Endothelial cell of umbilical vein (primary cell): ENCODE data around the gene MID1IP1. TPM values are rescaled to one million over a fixed set of nuclear protein-coding genes. Genes with fewer than 3 reads are reported as not detected.

ENCODE experiments used
- BruUV-seq: library from RNA; stranded (reverse); fragments of 400-500 nt; replicated peaks from 2 replicates; lab custom pipeline; 2021; lab: Mats Ljungman, UMichigan
- CTCF ChIA-PET: fragments of 300-600, 350-600 bp; sonication (Branson Sonifier 250); formaldehyde crosslinking; loops from one replicate; lab custom pipeline; 2021; ENCODE audit warnings: antibody characterized with exemption, inconsistent platforms; lab: Charles Lee
- POLR2A ChIA-PET: fragments of 300-600, 350-600 bp; sonication (Branson Sonifier 250); formaldehyde crosslinking; loops from one replicate; lab custom pipeline; 2021; ENCODE audit warnings: antibody characterized with exemption, inconsistent platforms; lab: Charles Lee
- DNase-seq: peaks from one replicate; pipeline ENCODE4 v3.0.0-alpha.2; 2011; ENCODE audit warnings: low read depth, low spot score
- FAIRE-seq: peaks from 2 replicates; lab custom pipeline; 2011; peaks lifted over from hg19 to GRCh38; lab: Jason Lieb, UNC
- H2AFZ ChIP-seq: 2 replicates; pipeline ENCODE4 v1.6.0; 2012; ENCODE audit warnings: low read depth, low read length, control low read depth, inconsistent platforms
- H3K27ac ChIP-seq: 2 replicates; pipeline ENCODE4 v1.5.1; 2011; ENCODE audit warnings: low read depth, mild to moderate bottlenecking, control low read depth, low read length, moderate library complexity; ENCODE audit not compliant: insufficient read depth
- H3K27me3 ChIP-seq, 2 experiments: 2 replicates each; pipeline versions ENCODE4 v1.6.0 to v1.6.1; 2011; ENCODE audit warnings: low read length in 2 of 2, mixed read lengths in 1 of 2; ENCODE audit not compliant: control insufficient read depth in 2 of 2, insufficient read depth in 2 of 2
- H3K36me3 ChIP-seq, 2 experiments: 2 replicates in 1 of 2; 3 replicates in 1 of 2; pipeline ENCODE4 v1.5.1; 2011; ENCODE audit warnings: low read length in 2 of 2, mild to moderate bottlenecking in 1 of 2, moderate library complexity in 1 of 2; ENCODE audit not compliant: control insufficient read depth in 2 of 2, insufficient read depth in 2 of 2; ENCODE audit errors: extremely low read depth in 1 of 2
- H3K4me1 ChIP-seq: 3 replicates; pipeline ENCODE4 v1.5.1; 2011; ENCODE audit warnings: mild to moderate bottlenecking, low read length; ENCODE audit not compliant: control insufficient read depth, insufficient read depth; ENCODE audit errors: extremely low read depth
- H3K4me2 ChIP-seq: 2 replicates; pipeline ENCODE4 v1.6.1; 2011; ENCODE audit warnings: low read length, control low read depth, mixed read lengths; ENCODE audit not compliant: insufficient read depth
- H3K4me3 ChIP-seq, 3 experiments: fragments of 200-600 bp in 1 of 3; sonication (generic), shearing (Covaris generic) in 1 of 3; replicated peaks in 1 of 3; 2 replicates each; pipeline ENCODE4 v1.5.1; 2011 to 2016; ENCODE audit warnings: control low read depth in 3 of 3, low read length in 3 of 3, mild to moderate bottlenecking in 2 of 3, inconsistent platforms in 1 of 3, low read depth in 1 of 3, moderate library complexity in 1 of 3; ENCODE audit not compliant: insufficient read depth in 1 of 3
- H3K79me2 ChIP-seq: 2 replicates; pipeline ENCODE4 v1.6.0; 2012; ENCODE audit warnings: low read length, inconsistent platforms; ENCODE audit not compliant: control insufficient read depth, insufficient read depth
- H3K9ac ChIP-seq: replicated peaks from 2 replicates; pipeline ENCODE3; 2011; ENCODE audit warnings: low read length, control low read depth; ENCODE audit not compliant: insufficient read depth; ENCODE audit errors: extremely low read depth
- H3K9me1 ChIP-seq: replicated peaks from 3 replicates; pipeline ENCODE4 v1.6.0; 2011; ENCODE audit warnings: mild to moderate bottlenecking, low read length; ENCODE audit not compliant: control insufficient read depth, insufficient read depth; ENCODE audit errors: extremely low read depth
- H3K9me3 ChIP-seq: replicated peaks from 2 replicates; pipeline ENCODE4 v1.5.1; 2012; ENCODE audit warnings: low read length, inconsistent platforms; ENCODE audit not compliant: control insufficient read depth, insufficient read depth
- H4K20me1 ChIP-seq: replicated peaks from 2 replicates; pipeline ENCODE3; 2011; ENCODE audit warnings: mild to moderate bottlenecking, low read length; ENCODE audit not compliant: control insufficient read depth, insufficient read depth; ENCODE audit errors: extremely low read depth
- CTCF ChIP-seq, 2 donors: IDR thresholded peaks; 1 replicate in 1 of 2; 2 replicates in 1 of 2; pipeline ENCODE4 v1.5.1; 2011; ENCODE audit warnings: low read length in 2 of 2, mild to moderate bottlenecking in 2 of 2, moderate library complexity in 2 of 2, control low read depth in 1 of 2, inconsistent platforms in 1 of 2, low read depth in 1 of 2; ENCODE audit not compliant: insufficient read depth in 1 of 2; ENCODE audit errors: extremely low read depth in 1 of 2
- EZH2 ChIP-seq: IDR thresholded peaks from 2 replicates; pipeline ENCODE4 v1.6.1; 2012; ENCODE audit warnings: borderline replicate concordance, low read depth, mild to moderate bottlenecking, moderate library complexity, low read length, inconsistent platforms; ENCODE audit not compliant: severe bottlenecking
- FOS ChIP-seq: IDR thresholded peaks from 2 replicates; pipeline ENCODE4 v1.6.1; 2011; ENCODE audit warnings: mild to moderate bottlenecking, low read length, moderate library complexity, borderline replicate concordance; ENCODE audit not compliant: insufficient read depth
- GATA2 ChIP-seq: IDR thresholded peaks from 2 replicates; pipeline ENCODE4 v1.7.0; 2011; ENCODE audit warnings: low read depth, mild to moderate bottlenecking, moderate library complexity, mixed read lengths, low read length; ENCODE audit not compliant: insufficient read length, insufficient read depth
- JUN ChIP-seq: IDR thresholded peaks from 2 replicates; pipeline ENCODE4 v1.6.1; 2011; ENCODE audit warnings: borderline replicate concordance, low read depth; ENCODE audit not compliant: insufficient read length, insufficient read depth
- MAX ChIP-seq: IDR thresholded peaks from 2 replicates; pipeline ENCODE4 v1.6.1; 2011; ENCODE audit not compliant: insufficient read depth, insufficient read length
- MYC ChIP-seq: IDR thresholded peaks from one replicate; pipeline ENCODE4 v1.6.1; 2011; ENCODE audit warnings: mild to moderate bottlenecking, low read depth, low read length
- POLR2A ChIP-seq: IDR thresholded peaks from 2 replicates; pipeline ENCODE4 v1.6.1; 2012; ENCODE audit warnings: low read depth, mild to moderate bottlenecking, control low read depth, low read length
- POLR2AphosphoS5 ChIP-seq: IDR thresholded peaks from 2 replicates; pipeline ENCODE4 v1.6.1; 2012; ENCODE audit warnings: low read depth, mild to moderate bottlenecking, control low read depth, low read length, moderate library complexity; ENCODE audit not compliant: insufficient read depth
- dilution Hi-C: fragments of 300-500 bp; cut with MboI; formaldehyde crosslinking; loops from one replicate; pipeline ENCODE4 v1.15.0; 2019; ENCODE audit warnings: low sequenced_read_pairs; ENCODE audit not compliant: extremely low pct_ligation_motif_present
- intact Hi-C: fragments of 100-400 bp; cut with micrococcal nuclease; formaldehyde crosslinking; loops from one replicate; pipeline ENCODE4 v1.10.0; 2022
- polyA plus RNA-seq, 4 experiments: library from polyadenylated mRNA; depleted of rRNA in 3 of 4; stranded (reverse) in 3 of 4; unstranded in 1 of 4; fragments of >200 nt; gene quantifications; 2 replicates each; pipeline versions ENCODE4 v1.2.1 to v1.2.3, GENCODE V29; 2011 to 2012; ENCODE audit warnings: missing spikeins in 1 of 4
- total RNA-seq: library from RNA; stranded (reverse); gene quantifications from 2 replicates; pipeline ENCODE4 v1.2.3, GENCODE V29; 2021

Gene MID1IP1
- total and polyA plus RNA-seq, 2 donors (not counting 3 experiments of a cell fraction or from before 2014, with no cell fraction given), result 23.2 to 25.1 TPM

GRCh38 chrX:38798956-38799355 lies 2.3 kb upstream of the MID1IP1 start:
- intact Hi-C loops (no loop called here), dilution Hi-C loops (no loop called here)
- no peak overlapping the region for H2AFZ ChIP-seq
- no peaks in the 10 kb centered on the region for H3K27me3 ChIP-seq
- no peaks in the 10 kb centered on the region for H3K36me3 ChIP-seq
- ChIA-PET CTCF (interaction anchor here (1.0 to 1.2 kb wide), 2 partner anchors 8 to 31 kb away, joined by 3 to 4 read pairs; no protein-coding TSS in a partner anchor), POLR2A (no interaction called here)
- DNase-seq (peak; percentile 22), FAIRE-seq (peak; percentile 31)
- H4K20me1 ChIP-seq, result no peaks in the 10 kb centered on the region
- no peaks in the 10 kb centered on the region for H3K9me3 ChIP-seq
- H3K4me2 ChIP-seq, result no peak overlapping the region
- TF ChIP-seq POLR2AphosphoS5 (no peak), FOS (peak; percentile 65)
- no peak overlapping the region for H3K4me3 ChIP-seq
- no TSS peak for BruUV-seq
- H3K27ac ChIP-seq, result no peak overlapping the region
- H3K4me1 ChIP-seq, result peaks cover 12% of the 10 kb centered on the region
- no peaks in the 10 kb centered on the region for H3K9me1 ChIP-seq
- peaks cover 14% of the 10 kb centered on the region for H3K79me2 ChIP-seq
- no peak overlapping the region for H3K9ac ChIP-seq

- Histone ChIP-seq H3K27me3 (no peaks in the 10 kb centered on the region), H4K20me1 (no peaks in the 10 kb centered on the region), H3K36me3 (no peaks in the 10 kb centered on the region), H3K4me1 (peaks cover 12% of the 10 kb centered on the region), H3K9me3 (no peaks in the 10 kb centered on the region), H3K9me1 (no peaks in the 10 kb centered on the region), H3K4me3 (no peak overlapping the region), H3K79me2 (peaks cover 25% of the 10 kb centered on the region), H3K9ac (no peak overlapping the region), H2AFZ (no peak overlapping the region), H3K27ac (no peak overlapping the region), H3K4me2 (no peak overlapping the region)
- TF ChIP-seq FOS (no peak), JUN (no peak), POLR2AphosphoS5 (no peak), POLR2A (no peak), CTCF (IDR thresholded peaks at IDR 0.05; ENCODE audit: extremely low read depth in 1 of 2, insufficient read depth in 1 of 2, low read depth in 1 of 2, low read length in 2 of 2) (no peak), MAX (no peak), GATA2 (no peak), EZH2 (no peak), MYC (no peak)
- FAIRE-seq, result no peak
- BruUV-seq, result no TSS peak
- dilution Hi-C loops, result no loop called here
- DNase-seq, result no peak
- POLR2A ChIA-PET, result no interaction called here
- intact Hi-C loops, result loop anchor here (5.0 to 10.0 kb wide), 3 partner anchors 507 to 1375 kb away; no protein-coding TSS in a partner anchor
- CTCF ChIA-PET, result no interaction called here
Measured at GRCh38 chrX:38799995-38800580, 1.2 kb upstream of the MID1IP1 start.
